Measurements from ENCODE around the gene ANKUB1.

Gene ANKUB1

DNA sequence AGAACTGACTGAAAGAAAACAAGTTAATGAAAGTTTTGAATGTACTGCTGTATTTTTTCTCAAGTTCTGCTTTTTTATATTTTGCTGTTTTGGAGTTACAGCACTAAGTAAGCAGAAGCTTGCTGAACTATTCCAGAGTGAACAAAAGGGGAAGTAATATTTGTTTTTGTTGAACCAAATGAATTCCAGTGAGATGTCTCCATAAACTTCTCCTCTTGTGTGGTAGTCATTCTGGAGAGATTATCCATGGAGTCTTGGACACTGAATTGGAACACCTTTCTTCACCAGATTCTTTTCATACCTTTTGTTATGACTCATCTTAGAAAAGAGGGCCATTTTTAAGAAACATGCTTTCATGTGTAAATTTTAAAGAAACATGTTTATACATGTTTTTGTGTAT is 8.8 kb downstream of the ANKUB1 start:
- TF ChIP-seq FOXP2 (optimal IDR thresholded peaks at IDR 0.05; ENCODE audit: borderline replicate concordance, extremely low read depth, extremely low read length, insufficient read depth) (no peak), POLR2AphosphoS5 (IDR thresholded peaks at IDR 0.05; ENCODE audit: low read depth, low read length) (no peak), TAF1 (IDR thresholded peaks at IDR 0.05; ENCODE audit: borderline replicate concordance, insufficient read depth, low read length) (no peak), SIN3A (IDR thresholded peaks at IDR 0.05; ENCODE audit: borderline replicate concordance, insufficient read depth, low read length) (no peak)
- TF ChIP-seq, protein P1, sequence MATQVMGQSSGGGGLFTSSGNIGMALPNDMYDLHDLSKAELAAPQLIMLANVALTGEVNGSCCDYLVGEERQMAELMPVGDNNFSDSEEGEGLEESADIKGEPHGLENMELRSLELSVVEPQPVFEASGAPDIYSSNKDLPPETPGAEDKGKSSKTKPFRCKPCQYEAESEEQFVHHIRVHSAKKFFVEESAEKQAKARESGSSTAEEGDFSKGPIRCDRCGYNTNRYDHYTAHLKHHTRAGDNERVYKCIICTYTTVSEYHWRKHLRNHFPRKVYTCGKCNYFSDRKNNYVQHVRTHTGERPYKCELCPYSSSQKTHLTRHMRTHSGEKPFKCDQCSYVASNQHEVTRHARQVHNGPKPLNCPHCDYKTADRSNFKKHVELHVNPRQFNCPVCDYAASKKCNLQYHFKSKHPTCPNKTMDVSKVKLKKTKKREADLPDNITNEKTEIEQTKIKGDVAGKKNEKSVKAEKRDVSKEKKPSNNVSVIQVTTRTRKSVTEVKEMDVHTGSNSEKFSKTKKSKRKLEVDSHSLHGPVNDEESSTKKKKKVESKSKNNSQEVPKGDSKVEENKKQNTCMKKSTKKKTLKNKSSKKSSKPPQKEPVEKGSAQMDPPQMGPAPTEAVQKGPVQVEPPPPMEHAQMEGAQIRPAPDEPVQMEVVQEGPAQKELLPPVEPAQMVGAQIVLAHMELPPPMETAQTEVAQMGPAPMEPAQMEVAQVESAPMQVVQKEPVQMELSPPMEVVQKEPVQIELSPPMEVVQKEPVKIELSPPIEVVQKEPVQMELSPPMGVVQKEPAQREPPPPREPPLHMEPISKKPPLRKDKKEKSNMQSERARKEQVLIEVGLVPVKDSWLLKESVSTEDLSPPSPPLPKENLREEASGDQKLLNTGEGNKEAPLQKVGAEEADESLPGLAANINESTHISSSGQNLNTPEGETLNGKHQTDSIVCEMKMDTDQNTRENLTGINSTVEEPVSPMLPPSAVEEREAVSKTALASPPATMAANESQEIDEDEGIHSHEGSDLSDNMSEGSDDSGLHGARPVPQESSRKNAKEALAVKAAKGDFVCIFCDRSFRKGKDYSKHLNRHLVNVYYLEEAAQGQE (IDR thresholded peaks at IDR 0.05; ENCODE audit: insufficient read depth in 1 of 2, low read depth in 2 of 2, low read length in 2 of 2), result no peak

DNA sequence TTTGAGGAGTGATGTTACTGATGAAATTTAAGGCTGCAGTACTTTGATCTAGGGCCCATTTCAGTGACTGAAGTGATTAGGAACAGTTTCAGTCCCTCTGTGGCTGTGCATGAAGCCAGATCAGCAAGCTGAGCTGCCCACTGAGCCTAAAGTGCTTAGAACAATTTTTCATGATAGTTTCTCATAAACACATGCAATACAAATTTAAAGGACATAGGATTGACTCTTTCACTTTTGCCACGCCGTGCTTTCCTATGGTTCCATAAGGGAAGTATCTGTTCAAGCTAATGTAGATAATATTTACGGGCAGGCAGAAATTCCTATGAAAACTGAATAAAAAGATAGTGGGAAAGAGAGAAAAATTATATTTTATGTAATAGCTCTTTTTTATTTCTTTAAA is 10.6 kb downstream of the ANKUB1 start:
- TF ChIP-seq TAF1 (IDR thresholded peaks at IDR 0.05; ENCODE audit: borderline replicate concordance, insufficient read depth, low read length) (no peak), SIN3A (IDR thresholded peaks at IDR 0.05; ENCODE audit: borderline replicate concordance, insufficient read depth, low read length) (no peak), POLR2AphosphoS5 (IDR thresholded peaks at IDR 0.05; ENCODE audit: low read depth, low read length) (no peak), FOXP2 (optimal IDR thresholded peaks at IDR 0.05; ENCODE audit: borderline replicate concordance, extremely low read depth, extremely low read length, insufficient read depth) (no peak)
- TF ChIP-seq, protein P1 (IDR thresholded peaks at IDR 0.05; ENCODE audit: insufficient read depth in 1 of 2, low read depth in 2 of 2, low read length in 2 of 2), result no peak

DNA sequence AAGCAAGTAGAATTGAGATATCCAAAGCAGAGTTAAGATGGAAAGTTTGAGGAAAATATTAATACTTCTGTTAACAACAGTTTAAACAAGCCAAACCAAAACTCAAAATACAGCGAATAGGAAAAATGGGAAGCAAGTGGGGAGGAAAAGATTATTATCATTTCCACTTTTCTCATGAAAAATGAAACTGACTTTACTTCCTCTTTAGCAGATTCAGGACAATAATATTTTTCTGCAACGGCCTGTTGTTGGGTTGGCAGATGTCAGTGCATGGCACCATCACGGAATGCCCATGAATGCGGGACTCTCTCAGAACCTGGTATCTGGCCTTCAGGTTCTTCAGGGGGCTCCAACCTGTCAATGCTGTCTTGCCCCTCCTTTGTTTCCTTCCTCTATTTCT is 11.1 kb downstream of the ANKUB1 start:
- TF ChIP-seq TAF1 (IDR thresholded peaks at IDR 0.05; ENCODE audit: borderline replicate concordance, insufficient read depth, low read length) (no peak), SIN3A (IDR thresholded peaks at IDR 0.05; ENCODE audit: borderline replicate concordance, insufficient read depth, low read length) (no peak), FOXP2 (optimal IDR thresholded peaks at IDR 0.05; ENCODE audit: borderline replicate concordance, extremely low read depth, extremely low read length, insufficient read depth) (no peak)
- TF ChIP-seq, protein P1 (IDR thresholded peaks at IDR 0.05; ENCODE audit: insufficient read depth in 1 of 2, low read depth in 2 of 2, low read length in 2 of 2), result no peak

DNA sequence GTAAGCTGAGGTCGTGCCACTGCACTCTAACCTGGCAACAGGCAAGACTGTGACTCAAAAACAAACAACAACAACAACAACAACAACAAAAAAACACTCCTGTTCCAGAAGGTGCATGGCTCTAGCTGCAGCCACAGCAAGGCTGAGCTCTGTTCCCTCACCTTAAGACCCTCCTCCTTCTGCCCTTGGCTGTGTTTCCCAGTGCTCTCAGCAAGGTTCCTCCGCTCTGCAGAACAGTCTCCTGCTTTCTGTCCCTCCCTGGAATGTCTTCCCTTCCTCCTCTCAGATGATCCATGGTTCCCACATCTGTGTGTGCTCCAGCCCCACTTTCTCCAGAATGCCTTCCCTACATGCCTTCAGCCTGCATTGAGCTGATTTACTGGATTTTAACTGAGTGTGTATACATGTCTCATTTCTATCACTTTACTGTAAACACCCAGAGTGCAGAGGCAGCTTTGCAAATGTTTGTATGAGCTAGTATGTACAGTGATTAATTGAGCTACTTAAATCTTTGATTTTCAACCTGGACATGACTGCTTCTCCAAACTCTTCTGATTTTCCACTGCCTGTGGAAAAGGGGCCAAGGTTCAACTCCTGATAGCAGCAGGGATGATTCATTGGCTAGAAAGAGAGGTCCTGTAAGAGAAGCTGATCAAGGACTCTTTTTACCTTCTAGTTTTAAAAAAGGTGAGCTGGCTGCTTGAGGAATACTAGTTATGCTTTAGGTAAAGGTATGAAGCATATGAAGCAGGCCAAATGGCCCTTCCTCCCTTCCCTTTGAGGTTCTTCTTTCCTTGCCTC is 14.7 kb downstream of the ANKUB1 start:
- TF ChIP-seq POLR2AphosphoS5 (IDR thresholded peaks at IDR 0.05; ENCODE audit: low read depth, low read length) (no peak), FOXP2 (optimal IDR thresholded peaks at IDR 0.05; ENCODE audit: borderline replicate concordance, extremely low read depth, extremely low read length, insufficient read depth) (no peak), TAF1 (IDR thresholded peaks at IDR 0.05; ENCODE audit: borderline replicate concordance, insufficient read depth, low read length) (no peak), SIN3A (IDR thresholded peaks at IDR 0.05; ENCODE audit: borderline replicate concordance, insufficient read depth, low read length) (no peak)
- TF ChIP-seq, protein P1 (IDR thresholded peaks at IDR 0.05; ENCODE audit: insufficient read depth in 1 of 2, low read depth in 2 of 2, low read length in 2 of 2), result no peak

All from PFSK-1 (cell line).